ENCODE measurements around the gene KCNH3.
"Not testable (repeated sequence)": the region's sequence is repeated elsewhere in the genome, so short reads cannot be mapped to it uniquely, and the experiment has no call there.

KCNH3 gene

GRCh38 chr12:49496417-49497360 is 42.1 kb upstream of the KCNH3 start:
- H3K4me3 ChIP-seq (replicated peaks in 1 of 2; ENCODE audit: low read depth in 2 of 2, low read length in 2 of 2): no peak overlapping the region
- no peak for DNase-seq (ENCODE audit: low read depth in 2 of 2)
- no peak for TF ChIP-seq CTCF (IDR thresholded peaks at IDR 0.05; ENCODE audit: low read depth, low read length)

DNA sequence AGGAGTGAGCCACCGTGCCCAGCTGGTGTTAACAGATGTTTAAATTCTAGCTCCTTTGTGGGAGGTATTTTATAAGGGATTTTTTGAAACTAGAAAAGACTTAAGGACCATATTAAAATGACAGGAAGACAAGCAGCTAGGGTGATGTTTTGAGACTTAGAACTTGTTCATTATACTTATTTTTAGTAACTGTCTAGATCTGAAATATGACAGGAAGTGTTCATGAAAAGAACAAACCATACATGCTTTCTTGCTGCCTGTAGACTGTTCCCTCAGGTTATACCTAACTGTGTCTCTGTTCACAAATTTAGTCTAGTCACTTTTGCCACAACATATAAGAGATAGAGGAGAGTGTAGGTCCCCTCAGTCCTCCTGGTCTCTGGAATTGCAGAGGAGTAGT is 36.9 kb upstream of the KCNH3 start:
- no peak overlapping the region for H3K4me3 ChIP-seq (replicated peaks in 1 of 2; ENCODE audit: low read depth in 2 of 2, low read length in 2 of 2)
- no peak for DNase-seq (ENCODE audit: low read depth in 2 of 2)
- no peak for TF ChIP-seq CTCF (IDR thresholded peaks at IDR 0.05; ENCODE audit: low read depth, low read length)

- peak; percentile 46 to 65 for DNase-seq (ENCODE audit: low read depth in 2 of 2)
- H3K4me3 ChIP-seq (replicated peaks in 1 of 2; ENCODE audit: low read depth in 2 of 2, low read length in 2 of 2): no peak overlapping the region
- TF ChIP-seq CTCF (IDR thresholded peaks at IDR 0.05; ENCODE audit: low read depth, low read length): no peak
Observed at GRCh38 chr12:49502590-49502989, 36.2 kb upstream of the KCNH3 start.

DNA sequence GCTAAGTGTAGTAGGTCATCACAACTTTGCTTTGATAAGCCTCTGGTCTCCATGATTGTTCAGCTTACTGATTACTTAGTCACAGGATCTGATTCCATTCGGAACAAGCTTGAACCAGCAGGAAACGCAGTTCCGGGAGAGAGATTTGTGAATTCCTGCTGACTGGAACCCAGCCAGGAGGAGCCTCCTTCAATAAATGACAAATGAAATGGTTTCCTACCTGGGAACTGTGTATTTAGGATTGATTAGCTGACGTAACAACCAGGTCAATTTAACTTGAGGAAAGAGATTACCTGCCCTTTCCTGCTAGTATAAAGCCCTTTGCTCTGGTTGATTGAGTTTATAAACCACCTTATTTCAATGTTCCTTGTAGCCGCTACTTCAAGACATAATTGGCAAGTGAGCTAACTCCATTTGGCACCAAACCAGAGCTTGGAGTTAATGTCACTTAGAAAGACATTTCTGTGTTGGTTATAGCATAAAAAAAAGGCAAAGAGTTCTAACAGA is 35.1 kb upstream of the KCNH3 start:
- peak; percentile 70 to 83 for DNase-seq (ENCODE audit: low read depth in 2 of 2)
- no peak overlapping the region for H3K4me3 ChIP-seq (replicated peaks in 1 of 2; ENCODE audit: low read depth in 2 of 2, low read length in 2 of 2)
- no peak for TF ChIP-seq CTCF (IDR thresholded peaks at IDR 0.05; ENCODE audit: low read depth, low read length)

GRCh38 chr12:49505672-49506071 is 33.2 kb upstream of the KCNH3 start:
- no peak for TF ChIP-seq CTCF (IDR thresholded peaks at IDR 0.05; ENCODE audit: low read depth, low read length)
- H3K4me3 ChIP-seq (replicated peaks in 1 of 2; ENCODE audit: low read depth in 2 of 2, low read length in 2 of 2): no peak overlapping the region
- DNase-seq (ENCODE audit: low read depth in 2 of 2): peak in 1 of 2 donors; percentile 72

DNA sequence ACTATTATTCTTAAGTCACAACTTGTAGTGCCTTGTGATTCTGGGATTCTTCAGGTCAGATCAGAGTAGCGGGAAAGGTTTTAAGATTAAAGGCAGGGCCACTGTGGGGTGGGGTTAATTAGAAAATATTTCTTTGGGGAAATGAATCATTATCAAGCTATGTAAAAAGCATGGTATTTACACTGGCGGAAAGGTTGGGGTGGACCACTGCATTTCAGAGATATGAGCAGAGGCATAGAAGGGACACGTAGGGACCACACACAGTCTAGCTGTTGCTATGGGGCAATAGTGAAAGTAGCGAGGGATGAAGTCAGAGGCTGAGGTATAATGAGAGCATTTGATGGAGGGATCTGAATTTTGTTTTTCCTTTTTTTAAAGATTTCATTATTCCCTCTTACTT is 31.7 kb upstream of the KCNH3 start:
- DNase-seq (ENCODE audit: low read depth in 2 of 2): peak; percentile 93 to 97
- no peak overlapping the region for H3K4me3 ChIP-seq (replicated peaks in 1 of 2; ENCODE audit: low read depth in 2 of 2, low read length in 2 of 2)
- TF ChIP-seq CTCF (IDR thresholded peaks at IDR 0.05; ENCODE audit: low read depth, low read length): no peak

DNA sequence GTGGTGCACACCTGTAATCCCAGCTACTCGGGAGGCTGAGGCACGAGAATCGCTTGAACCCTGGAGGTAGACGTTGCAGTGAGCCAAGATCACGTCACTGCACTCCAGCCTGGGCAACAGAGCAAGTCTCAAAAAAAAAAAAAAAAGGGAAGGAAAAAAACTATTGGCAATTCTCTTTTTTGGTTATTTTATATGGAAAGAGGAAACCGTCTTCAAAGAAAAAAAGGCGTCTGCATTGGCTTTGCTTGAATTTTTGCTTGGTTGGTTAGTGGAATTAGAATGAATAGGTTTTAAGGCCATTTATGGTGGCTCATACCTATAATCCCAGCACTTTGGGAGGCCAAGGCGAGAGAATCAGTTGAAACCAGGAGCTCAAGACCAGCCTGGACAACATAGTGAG is 29.1 kb upstream of the KCNH3 start:
- H3K4me3 ChIP-seq (replicated peaks in 1 of 2; ENCODE audit: low read depth in 2 of 2, low read length in 2 of 2); DNase-seq (ENCODE audit: low read depth in 2 of 2): not testable (repeated sequence)

All from cardiac fibroblast (primary cell).